Central memory CD4-positive, alpha-beta T cell (primary cell): ENCODE results near the gene ROBO1.
"Not testable (repeated sequence)": the region's sequence is repeated elsewhere in the genome, so short reads cannot be mapped to it uniquely, and the experiment has no call there.

Experiments
- DNase-seq: peaks from one replicate; pipeline ENCODE4 v3.0.0; 2022

Gene ROBO1

DNA sequence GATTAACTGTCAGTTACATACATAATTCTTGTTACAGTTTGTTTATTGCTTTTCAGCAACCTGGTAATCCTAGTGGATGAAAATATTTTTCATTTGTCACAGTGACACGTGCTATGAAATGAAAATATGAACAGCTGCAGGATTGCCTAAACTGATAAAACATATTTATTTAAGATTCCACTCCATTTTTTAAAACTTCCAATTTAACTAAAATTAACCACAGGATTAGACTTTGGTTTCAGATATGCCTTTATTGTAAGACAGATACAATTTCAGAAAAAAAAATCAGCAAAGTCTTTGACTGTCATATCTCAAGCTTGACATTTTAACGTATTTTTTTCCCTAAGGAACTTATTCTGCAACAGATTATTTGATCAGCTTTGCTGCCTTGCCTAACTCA, 550.7 kb downstream of the ROBO1 start:
- no peak for DNase-seq

DNA sequence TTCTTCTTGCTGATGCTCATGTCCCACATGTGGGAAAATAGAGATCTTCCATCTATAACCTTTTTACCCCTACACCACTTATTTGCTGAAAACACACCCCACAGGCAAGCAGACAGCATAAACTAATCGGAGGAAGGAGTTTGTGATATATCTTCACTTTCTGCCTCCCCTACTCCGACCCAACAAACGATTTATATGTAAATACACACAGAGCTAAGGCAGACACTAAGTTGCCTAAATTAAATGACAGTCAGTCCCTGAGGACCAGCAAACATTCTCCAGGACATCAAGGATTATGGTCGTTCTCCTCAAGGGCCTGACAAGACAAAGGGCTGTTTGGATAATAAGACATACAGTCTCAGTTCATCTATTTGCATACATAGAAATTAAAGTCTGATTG, 552.5 kb downstream of the ROBO1 start:
- DNase-seq, result no peak

GRCh38 chr3:79211586-79212359, 556.0 kb downstream of the ROBO1 start:
- no peak for DNase-seq

GRCh38 chr3:79204351-79204750, 563.4 kb downstream of the ROBO1 start:
- no peak for DNase-seq

DNA sequence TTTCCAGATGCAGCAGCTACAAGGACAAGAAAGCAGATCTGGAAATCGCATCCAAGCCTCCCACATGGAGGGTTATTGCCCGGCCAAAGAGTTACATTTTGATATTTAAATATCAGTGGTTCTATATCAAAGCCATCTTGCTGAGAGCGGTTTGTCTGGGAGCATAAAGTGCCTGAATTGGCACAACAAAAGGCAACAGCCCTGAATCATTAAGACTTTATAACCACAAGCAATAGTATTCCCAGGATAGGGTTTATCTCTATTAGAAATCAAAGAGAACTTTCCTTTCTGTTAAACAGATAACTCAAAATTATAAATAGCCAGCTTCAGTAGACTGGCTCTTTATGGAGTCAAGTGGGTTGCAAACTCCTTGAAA, 564.7 kb downstream of the ROBO1 start:
- no peak for DNase-seq

- DNase-seq, result no peak
These were observed 565.2 kb downstream of the ROBO1 start for GRCh38 chr3:79202471-79203143.

GRCh38 chr3:79200456-79200855, 567.3 kb downstream of the ROBO1 start:
- no peak for DNase-seq

- no peak for DNase-seq
These were observed 567.8 kb downstream of the ROBO1 start for GRCh38 chr3:79199966-79200365.

DNA sequence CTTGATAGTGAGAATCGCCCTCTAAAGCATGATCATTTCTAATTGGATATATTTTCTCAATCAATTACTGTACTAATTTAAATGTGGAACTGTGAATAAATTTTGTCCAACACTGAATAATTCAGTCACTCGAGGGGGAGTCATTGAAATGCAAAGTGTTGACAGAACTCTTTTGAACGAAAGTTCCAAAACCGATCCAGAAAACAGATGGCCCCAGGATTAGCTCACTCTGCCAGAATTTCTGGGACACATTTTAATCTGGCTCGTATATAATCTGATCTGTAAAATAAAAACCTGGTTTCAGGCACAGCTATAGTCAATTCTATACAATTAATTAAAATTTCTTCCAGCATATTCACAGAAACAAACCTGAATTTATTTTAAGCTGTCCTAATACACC, 580.4 kb downstream of the ROBO1 start:
- DNase-seq, result no peak

GRCh38 chr3:79184251-79184650, 583.5 kb downstream of the ROBO1 start:
- no peak for DNase-seq

- no peak for DNase-seq
These were observed 584.3 kb downstream of the ROBO1 start for GRCh38 chr3:79183496-79183895.

DNA sequence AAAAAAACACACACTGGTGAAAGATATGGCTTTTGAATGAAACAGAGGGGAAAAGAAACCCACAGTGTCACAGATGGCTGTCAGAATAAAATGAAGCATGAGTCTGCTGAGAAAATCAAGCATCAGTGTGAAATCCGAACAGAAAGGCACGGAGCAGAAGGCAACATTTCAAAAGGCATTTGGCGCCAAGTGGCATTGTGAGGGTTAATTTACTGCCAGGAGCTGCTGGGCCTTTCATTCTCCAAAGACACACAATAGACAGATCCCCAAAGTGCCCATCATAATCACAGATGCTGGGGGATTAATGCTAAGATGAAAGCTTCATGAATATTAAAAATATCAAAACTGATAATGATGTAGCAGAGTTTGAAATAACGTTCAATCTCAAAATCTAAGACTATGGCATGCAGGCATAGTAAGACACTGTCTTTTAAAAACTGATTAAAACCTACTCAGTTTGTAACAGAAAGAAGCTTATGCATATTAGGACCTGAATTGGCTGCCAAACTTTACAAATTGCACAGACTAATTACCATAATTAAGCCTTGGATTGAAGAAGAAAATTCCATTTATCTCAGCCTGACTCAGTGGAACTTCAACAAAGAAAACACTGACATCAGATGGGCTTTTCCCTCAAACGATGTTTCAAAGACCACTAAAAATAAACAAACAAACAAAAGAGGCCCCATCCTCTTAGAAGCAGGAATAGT, 589.2 kb downstream of the ROBO1 start:
- DNase-seq, result no peak

DNA sequence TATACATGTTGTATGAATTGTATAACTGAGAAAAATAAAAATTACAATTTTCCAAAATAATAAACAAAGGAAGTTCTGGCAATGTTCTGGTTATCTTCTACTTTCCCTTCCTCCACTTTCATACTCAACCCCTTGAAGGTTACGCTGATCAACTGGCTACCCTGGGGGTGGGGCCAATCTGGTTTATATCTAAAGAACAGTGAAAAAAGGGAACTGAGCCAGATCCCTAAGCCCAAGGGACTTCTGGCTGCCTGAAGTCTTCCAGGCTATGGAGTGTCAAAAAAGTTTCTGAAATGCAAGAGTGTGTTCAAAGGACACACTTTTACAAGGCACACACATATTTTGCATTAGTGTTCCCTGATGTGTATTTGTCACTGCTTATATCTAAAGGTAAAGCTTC, 591.9 kb downstream of the ROBO1 start:
- no peak for DNase-seq

DNA sequence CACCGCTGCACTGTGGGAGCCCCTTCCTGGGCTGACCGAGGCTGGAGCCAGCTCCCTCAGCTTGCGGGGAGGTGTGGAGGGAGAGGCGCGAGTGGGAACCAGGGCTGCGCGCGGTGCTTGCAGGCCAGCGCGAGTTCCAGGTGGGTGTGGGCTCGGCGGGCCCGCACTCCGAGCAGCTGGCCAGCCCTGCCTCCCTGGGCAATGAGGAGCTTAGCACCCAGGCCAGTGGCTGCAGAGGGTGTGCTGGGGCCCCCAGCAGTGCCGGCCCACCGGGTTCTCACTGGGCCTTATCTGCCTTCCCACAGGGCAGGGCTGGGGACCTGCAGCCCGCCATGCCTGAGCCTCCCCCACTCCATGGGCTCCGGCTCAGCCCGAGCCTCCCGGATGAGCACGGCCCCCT, 594.5 kb downstream of the ROBO1 start:
- DNase-seq, result not testable (repeated sequence)

- DNase-seq, result no peak
These were observed 595.6 kb downstream of the ROBO1 start for GRCh38 chr3:79172241-79172640.

DNA sequence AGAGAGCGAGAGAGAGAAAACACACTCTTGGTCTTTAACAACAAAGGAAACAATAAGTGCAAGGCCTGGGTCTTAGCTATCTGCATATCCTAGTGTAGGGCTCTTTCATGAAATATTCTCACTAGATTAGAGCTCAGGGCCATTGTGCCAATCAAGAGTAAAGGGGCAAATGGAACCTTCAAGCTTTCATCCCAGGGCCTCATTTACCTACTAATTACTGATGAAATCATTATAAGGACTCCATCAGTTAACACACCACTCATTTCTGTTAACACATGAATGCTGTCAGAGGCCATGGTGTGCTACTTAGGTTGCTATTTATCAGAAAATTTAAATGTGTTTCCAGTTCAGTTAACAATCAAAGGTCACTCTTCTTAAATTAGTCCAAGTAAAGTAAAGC, 597.8 kb downstream of the ROBO1 start:
- DNase-seq, result no peak

- DNase-seq, result no peak
These were observed 600.0 kb downstream of the ROBO1 start for GRCh38 chr3:79167651-79168416.

- DNase-seq, result no peak
These were observed 605.1 kb downstream of the ROBO1 start for GRCh38 chr3:79162653-79163052.

- no peak for DNase-seq
These were observed 605.9 kb downstream of the ROBO1 start for GRCh38 chr3:79161941-79162340.

DNA sequence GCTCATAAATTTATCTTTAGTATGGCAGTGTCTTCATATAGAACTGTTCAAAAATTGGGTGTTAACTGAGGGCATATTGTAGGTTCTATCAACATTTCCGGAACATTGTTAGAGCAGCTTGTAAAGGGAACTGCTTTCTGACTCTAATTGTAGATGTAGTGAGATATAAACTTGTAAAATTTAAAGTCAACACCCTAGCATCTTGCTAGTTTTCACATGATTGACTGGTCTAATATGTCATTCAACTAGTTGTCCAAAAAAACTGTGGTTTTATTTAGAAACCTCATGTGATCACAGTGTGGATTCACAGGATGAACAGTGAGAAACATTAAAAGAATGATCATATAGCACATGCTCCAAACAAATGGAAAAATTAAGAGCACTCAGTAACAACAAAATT, 607.4 kb downstream of the ROBO1 start:
- no peak for DNase-seq

DNA sequence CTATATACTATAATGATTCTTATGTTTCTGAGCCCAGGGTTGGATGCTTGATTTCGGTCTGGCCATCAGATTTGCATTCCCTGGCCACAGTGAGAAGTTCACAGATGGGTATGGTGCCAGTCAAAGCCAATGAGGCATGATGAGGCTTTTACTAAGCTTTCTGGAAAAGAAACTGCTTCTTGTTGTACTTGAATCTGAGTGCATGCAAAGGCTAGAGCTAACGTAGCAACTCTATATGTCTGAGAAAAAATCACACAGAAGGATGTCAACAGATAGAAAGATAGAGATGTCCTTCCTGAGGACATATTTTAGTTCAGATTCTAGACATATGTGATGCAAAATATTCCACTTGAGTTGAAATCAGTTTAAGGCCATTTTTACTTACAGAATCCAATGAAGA, 608.1 kb downstream of the ROBO1 start:
- no peak for DNase-seq

DNA sequence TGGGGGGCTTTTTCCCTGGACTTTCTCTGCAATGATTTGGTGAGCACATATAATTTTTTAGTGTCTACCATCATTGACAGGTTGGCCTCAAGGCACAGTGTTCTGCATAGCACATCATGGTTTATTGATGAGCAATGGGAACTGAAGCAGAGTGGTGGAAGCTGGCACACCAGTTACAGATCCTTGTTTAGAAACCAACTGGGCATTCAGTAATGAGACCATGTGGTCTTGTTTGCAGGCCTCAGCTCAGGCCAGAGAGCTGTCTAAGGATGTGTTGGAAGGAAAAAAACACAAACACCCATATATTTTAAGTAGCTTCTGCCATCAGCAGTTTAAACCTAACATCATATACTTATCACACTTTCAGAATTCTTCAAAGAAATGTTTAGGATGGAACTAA, 610.6 kb downstream of the ROBO1 start:
- DNase-seq, result no peak

DNA sequence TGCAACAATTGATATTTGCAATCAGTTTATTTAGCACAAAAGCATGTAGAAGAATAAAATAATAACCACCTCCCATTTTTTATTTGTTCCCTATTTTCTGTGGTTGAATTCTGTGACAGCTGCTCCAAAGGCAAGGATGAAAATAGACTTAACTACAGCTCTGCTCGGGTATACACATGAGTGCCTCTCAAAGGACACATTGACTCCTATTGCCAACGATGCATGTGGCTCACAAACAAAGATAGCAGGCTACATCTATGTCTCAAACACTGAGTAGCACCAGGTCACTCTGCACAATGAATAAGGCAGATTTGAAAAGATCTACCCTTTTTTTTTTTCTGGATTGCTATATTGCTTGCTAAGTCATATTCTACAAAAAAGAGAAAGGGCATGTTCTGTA, 612.9 kb downstream of the ROBO1 start:
- DNase-seq, result no peak
